Nephron (organoid): ENCODE results near the gene TFB2M.
A peak's percentile ranks its signal among the peaks of the same experiment; 100 is the strongest.

ENCODE experiments used
- H3K27ac Mint-ChIP-seq, 3 experiments: 2 replicates each; pipeline ENCODE4 v1.8.0; 2020; ENCODE audit warnings: mixed read lengths in 3 of 3, mild to moderate bottlenecking in 2 of 3, moderate library complexity in 1 of 3
- H3K27me3 Mint-ChIP-seq: 2 replicates; pipeline ENCODE4 v1.8.0; 2021; ENCODE audit warnings: low read depth, mild to moderate bottlenecking, moderate library complexity, mixed read lengths
- H3K36me3 Mint-ChIP-seq: 2 replicates; pipeline ENCODE4 v1.8.0; 2020; ENCODE audit warnings: low read depth, mixed read lengths
- H3K4me1 Mint-ChIP-seq: 2 replicates; pipeline ENCODE4 v1.8.0; 2020; ENCODE audit warnings: mixed read lengths
- H3K4me3 Mint-ChIP-seq, 3 experiments: 2 replicates each; pipeline ENCODE4 v1.8.0; 2020; ENCODE audit warnings: mild to moderate bottlenecking in 3 of 3, mixed read lengths in 3 of 3, moderate library complexity in 2 of 3
- H3K9me3 Mint-ChIP-seq: 2 replicates; pipeline ENCODE4 v1.8.0; 2020; ENCODE audit warnings: mixed read lengths
- TF ChIP-seq, protein P1 (sequence below), 3 experiments: fragments of 200-600 bp; sonication (generic); IDR thresholded peaks; one replicate each; pipeline ENCODE4 v1.5.0; 2021; ENCODE audit warnings: antibody characterized with exemption in 3 of 3; ENCODE audit not compliant: unreplicated experiment in 3 of 3

TFB2M gene

GRCh38 chr1:246580497-246581370, 14.7 kb upstream of the TFB2M start:
- peaks cover 19% of the 10 kb centered on the region for H3K36me3 Mint-ChIP-seq
- no peak overlapping the region for H3K4me3 Mint-ChIP-seq
- peaks cover 60% of the 10 kb centered on the region for H3K4me1 Mint-ChIP-seq
- TF ChIP-seq, protein P1, sequence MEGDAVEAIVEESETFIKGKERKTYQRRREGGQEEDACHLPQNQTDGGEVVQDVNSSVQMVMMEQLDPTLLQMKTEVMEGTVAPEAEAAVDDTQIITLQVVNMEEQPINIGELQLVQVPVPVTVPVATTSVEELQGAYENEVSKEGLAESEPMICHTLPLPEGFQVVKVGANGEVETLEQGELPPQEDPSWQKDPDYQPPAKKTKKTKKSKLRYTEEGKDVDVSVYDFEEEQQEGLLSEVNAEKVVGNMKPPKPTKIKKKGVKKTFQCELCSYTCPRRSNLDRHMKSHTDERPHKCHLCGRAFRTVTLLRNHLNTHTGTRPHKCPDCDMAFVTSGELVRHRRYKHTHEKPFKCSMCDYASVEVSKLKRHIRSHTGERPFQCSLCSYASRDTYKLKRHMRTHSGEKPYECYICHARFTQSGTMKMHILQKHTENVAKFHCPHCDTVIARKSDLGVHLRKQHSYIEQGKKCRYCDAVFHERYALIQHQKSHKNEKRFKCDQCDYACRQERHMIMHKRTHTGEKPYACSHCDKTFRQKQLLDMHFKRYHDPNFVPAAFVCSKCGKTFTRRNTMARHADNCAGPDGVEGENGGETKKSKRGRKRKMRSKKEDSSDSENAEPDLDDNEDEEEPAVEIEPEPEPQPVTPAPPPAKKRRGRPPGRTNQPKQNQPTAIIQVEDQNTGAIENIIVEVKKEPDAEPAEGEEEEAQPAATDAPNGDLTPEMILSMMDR (IDR thresholded peaks at IDR 0.05; ENCODE audit: unreplicated experiment in 3 of 3) = no peak
- no peaks in the 10 kb centered on the region for H3K9me3 Mint-ChIP-seq
- H3K27me3 Mint-ChIP-seq = no peaks in the 10 kb centered on the region
- H3K27ac Mint-ChIP-seq = peak overlapping the region; percentile 52 to 80 (median 76)

DNA sequence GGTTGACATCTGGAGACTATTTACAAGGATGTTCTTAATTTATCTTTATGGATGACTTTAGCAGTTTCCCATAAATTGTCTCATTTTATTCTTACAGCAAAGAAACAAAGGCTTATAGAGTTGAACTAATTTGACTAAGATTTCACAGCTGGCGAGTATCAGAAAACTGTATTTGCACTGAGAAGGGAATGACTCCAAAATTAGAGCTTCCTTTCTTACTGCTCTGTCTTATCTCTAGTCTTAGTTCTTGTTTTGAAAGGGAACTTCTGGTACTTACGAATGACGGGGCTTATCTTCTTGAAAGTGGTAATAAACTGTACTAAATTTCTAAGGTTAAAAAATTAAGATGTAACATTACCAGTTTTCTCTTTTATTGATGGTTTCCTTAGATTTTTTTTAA, 13.8 kb upstream of the TFB2M start:
- Mint-ChIP-seq H3K4me3 (no peak overlapping the region), H3K9me3 (no peaks in the 10 kb centered on the region), H3K36me3 (peaks cover 22% of the 10 kb centered on the region), H3K27me3 (no peaks in the 10 kb centered on the region), H3K27ac (peak overlapping the region; percentile 52 to 80 (median 76)), H3K4me1 (peaks cover 57% of the 10 kb centered on the region)
- TF ChIP-seq, protein P1 (IDR thresholded peaks at IDR 0.05; ENCODE audit: unreplicated experiment in 3 of 3) = no peak

DNA sequence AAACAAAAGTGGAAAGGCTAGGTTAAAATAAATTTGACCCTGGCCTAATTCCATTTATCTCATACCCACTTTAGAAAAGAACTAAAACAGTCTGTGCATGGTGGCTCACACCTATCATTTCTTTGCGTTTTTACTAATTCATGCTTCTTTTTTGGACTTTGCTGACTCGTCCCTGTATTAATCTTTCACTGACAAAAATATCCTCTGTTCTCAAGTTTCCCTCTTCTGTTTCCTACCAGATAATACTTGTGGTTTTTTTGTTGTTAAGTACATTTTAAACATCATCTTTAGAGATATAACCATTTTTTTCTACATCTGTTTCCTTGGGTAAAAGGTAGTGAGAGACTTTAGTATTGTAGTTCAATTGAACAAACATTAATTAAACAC, 11.7 kb upstream of the TFB2M start:
- TF ChIP-seq, protein P1 (IDR thresholded peaks at IDR 0.05; ENCODE audit: unreplicated experiment in 3 of 3) = no peak
- H3K4me3 Mint-ChIP-seq = no peak overlapping the region
- H3K36me3 Mint-ChIP-seq = peaks cover 9% of the 10 kb centered on the region
- peak overlapping the region in 2 of 3 experiments; percentile 21 to 28 for H3K27ac Mint-ChIP-seq
- no peaks in the 10 kb centered on the region for H3K27me3 Mint-ChIP-seq
- no peaks in the 10 kb centered on the region for H3K9me3 Mint-ChIP-seq
- peaks cover 37% of the 10 kb centered on the region for H3K4me1 Mint-ChIP-seq

DNA sequence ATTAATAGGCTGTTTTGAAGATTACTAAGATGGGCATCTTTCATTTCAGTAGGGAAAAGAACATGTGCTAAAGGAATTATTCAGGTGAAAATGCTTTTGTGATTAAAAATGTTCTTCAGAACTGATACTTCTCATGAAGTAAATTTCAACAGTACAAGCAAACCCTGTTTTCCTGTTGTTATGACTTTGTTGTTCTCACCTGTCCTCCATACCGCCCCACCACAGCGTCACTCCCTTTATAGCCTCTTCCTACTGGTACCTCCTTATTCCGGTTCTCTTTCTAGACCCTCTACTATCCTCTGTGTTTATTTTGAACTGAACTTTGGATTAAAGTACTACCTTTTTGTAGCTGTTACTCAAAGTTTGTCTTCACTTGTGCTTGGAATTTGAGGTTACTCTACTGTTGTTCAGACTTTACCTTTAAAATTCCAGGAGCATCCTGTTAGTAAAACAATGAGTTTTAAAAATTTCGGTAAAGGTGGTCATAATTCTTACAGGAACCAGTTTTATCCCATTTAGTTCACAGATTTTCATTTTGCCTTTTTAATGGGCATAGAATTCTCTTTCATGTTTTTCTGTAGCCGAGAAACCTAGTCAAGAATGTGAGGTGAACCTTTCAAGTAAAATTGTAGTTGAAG, 11.1 kb upstream of the TFB2M start:
- peaks cover 9% of the 10 kb centered on the region for H3K36me3 Mint-ChIP-seq
- H3K4me1 Mint-ChIP-seq = peaks cover 32% of the 10 kb centered on the region

DNA sequence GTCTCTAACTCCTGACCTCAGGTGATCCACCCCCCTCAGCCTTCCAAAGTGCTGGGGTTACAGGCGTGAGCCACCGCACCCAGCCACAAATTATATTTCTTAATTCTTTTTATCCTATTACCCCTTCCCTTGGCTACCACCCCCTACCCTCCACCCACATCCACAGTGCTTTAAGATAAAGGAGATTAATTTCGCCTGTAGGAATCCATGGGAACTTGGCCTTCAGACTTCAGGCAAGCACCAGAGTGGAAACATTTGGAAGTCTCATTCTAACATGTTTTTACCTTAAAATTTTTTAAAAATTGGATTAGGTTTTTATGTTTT, 10.6 kb upstream of the TFB2M start:
- H3K4me1 Mint-ChIP-seq = peaks cover 28% of the 10 kb centered on the region
- no peaks in the 10 kb centered on the region for H3K9me3 Mint-ChIP-seq
- peaks cover 9% of the 10 kb centered on the region for H3K36me3 Mint-ChIP-seq
- no peak overlapping the region for H3K27ac Mint-ChIP-seq
- TF ChIP-seq, protein P1 (IDR thresholded peaks at IDR 0.05; ENCODE audit: unreplicated experiment in 3 of 3) = no peak
- H3K4me3 Mint-ChIP-seq = no peak overlapping the region
- no peaks in the 10 kb centered on the region for H3K27me3 Mint-ChIP-seq

More for the DNA sequence above, 11.1 kb upstream of the TFB2M start:
- Mint-ChIP-seq H3K27ac (peak overlapping the region in 1 of 3 experiments; percentile 18), H3K9me3 (no peaks in the 10 kb centered on the region), H3K27me3 (no peaks in the 10 kb centered on the region), H3K4me3 (no peak overlapping the region)
- TF ChIP-seq, protein P1 (IDR thresholded peaks at IDR 0.05; ENCODE audit: unreplicated experiment in 3 of 3) = no peak
